K562 (cell line): ENCODE measurements around the gene CYRIA.

ENCODE experiments used
- JUND ChIP-seq, 2 experiments: IDR thresholded peaks; 2 replicates in 1 of 2; 3 replicates in 1 of 2; pipeline ENCODE4 v1.6.1; 2011; ENCODE audit warnings: borderline replicate concordance in 2 of 2, low read depth in 2 of 2, low read length in 2 of 2, improper control_type of control experiment in 1 of 2, missing biosample characterization in 1 of 2, missing genetic modification characterization in 1 of 2, missing genetic modification reagents in 1 of 2
- STAG1 ChIP-seq: sonication (generic); formaldehyde crosslinking; IDR thresholded peaks from 2 replicates; pipeline ENCODE4 v1.5.0; 2020; ENCODE audit warnings: missing genetic modification reagents, borderline replicate concordance
- YY1 ChIP-seq, 3 experiments: IDR thresholded peaks; 2 replicates each; pipeline ENCODE4 v1.6.1; 2011; ENCODE audit warnings: low read length in 2 of 3, mild to moderate bottlenecking in 2 of 3, moderate library complexity in 2 of 3, borderline replicate concordance in 1 of 3, control low read depth in 1 of 3, low read depth in 1 of 3; ENCODE audit not compliant: insufficient read depth in 3 of 3, insufficient replicate concordance in 2 of 3, control insufficient read depth in 1 of 3, insufficient read length in 1 of 3; ENCODE audit errors: extremely low read depth in 1 of 3
- ZNF76 ChIP-seq: fragments of 250-450 bp; sonication (Bioruptor Pico); IDR thresholded peaks from 2 replicates; pipeline ENCODE4 v1.4.0; 2020; ENCODE audit warnings: mild to moderate bottlenecking, moderate library complexity, borderline replicate concordance
- TF ChIP-seq, protein P1 (sequence below): fragments of 450-650 bp; conservative IDR thresholded peaks from 2 replicates; pipeline ENCODE4 v1.6.1; 2016; ENCODE audit warnings: missing genetic modification characterization, low read depth, mild to moderate bottlenecking, control low read depth, missing compliant biosample characterization
- TF ChIP-seq, protein P2 (sequence below), 3 experiments: IDR thresholded peaks in 2 of 3; conservative IDR thresholded peaks in 1 of 3; 2 replicates each; pipeline ENCODE4 v1.5.1; 2011 to 2012; ENCODE audit warnings: low read length in 3 of 3, mild to moderate bottlenecking in 3 of 3, control low read depth in 2 of 3, improper control_type of control experiment in 1 of 3, inconsistent platforms in 1 of 3, low read depth in 1 of 3, mixed read lengths in 1 of 3, moderate library complexity in 1 of 3; ENCODE audit not compliant: insufficient read depth in 2 of 3
- TF ChIP-seq, protein P3 (sequence below): fragments of 450-650 bp; IDR thresholded peaks from 2 replicates; pipeline ENCODE4 v1.6.1; 2016; ENCODE audit warnings: missing biosample characterization, missing genetic modification characterization

DNA sequence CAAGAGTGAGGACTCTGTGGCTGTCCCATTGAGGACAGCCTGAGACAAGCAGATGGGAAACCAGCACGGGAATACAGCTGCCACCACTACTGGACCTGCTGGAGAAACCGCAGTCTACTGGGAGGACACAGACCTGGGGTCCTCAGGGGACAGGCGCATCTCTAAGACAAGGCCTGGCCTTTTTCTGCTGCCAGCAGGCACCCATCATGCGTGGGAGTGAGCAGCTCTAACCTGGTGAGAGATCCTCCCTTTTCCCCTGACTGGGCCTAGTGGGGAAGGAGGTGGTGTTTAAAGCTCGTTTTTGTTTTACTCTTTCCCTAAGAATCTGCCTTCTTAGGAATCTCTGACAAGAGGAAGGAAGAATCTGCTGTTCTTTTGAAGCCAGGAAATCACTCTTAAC lies 36.6 kb downstream of the CYRIA start:
- TF ChIP-seq, protein P1, sequence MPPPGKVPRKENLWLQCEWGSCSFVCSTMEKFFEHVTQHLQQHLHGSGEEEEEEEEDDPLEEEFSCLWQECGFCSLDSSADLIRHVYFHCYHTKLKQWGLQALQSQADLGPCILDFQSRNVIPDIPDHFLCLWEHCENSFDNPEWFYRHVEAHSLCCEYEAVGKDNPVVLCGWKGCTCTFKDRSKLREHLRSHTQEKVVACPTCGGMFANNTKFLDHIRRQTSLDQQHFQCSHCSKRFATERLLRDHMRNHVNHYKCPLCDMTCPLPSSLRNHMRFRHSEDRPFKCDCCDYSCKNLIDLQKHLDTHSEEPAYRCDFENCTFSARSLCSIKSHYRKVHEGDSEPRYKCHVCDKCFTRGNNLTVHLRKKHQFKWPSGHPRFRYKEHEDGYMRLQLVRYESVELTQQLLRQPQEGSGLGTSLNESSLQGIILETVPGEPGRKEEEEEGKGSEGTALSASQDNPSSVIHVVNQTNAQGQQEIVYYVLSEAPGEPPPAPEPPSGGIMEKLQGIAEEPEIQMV = no peak
- TF ChIP-seq ZNF76 (no peak), YY1 (IDR thresholded peaks at IDR 0.05; ENCODE audit: borderline replicate concordance in 1 of 3, control insufficient read depth in 1 of 3, extremely low read depth in 1 of 3, insufficient read depth in 3 of 3, insufficient read length in 1 of 3, insufficient replicate concordance in 2 of 3, low read depth in 1 of 3, low read length in 2 of 3) (no peak), STAG1 (no peak), JUND (IDR thresholded peaks at IDR 0.05; ENCODE audit: borderline replicate concordance, low read depth, low read length) (no peak), JUND (tag; IDR thresholded peaks at IDR 0.05; ENCODE audit: borderline replicate concordance, low read depth, low read length) (no peak)
- TF ChIP-seq, protein P2, sequence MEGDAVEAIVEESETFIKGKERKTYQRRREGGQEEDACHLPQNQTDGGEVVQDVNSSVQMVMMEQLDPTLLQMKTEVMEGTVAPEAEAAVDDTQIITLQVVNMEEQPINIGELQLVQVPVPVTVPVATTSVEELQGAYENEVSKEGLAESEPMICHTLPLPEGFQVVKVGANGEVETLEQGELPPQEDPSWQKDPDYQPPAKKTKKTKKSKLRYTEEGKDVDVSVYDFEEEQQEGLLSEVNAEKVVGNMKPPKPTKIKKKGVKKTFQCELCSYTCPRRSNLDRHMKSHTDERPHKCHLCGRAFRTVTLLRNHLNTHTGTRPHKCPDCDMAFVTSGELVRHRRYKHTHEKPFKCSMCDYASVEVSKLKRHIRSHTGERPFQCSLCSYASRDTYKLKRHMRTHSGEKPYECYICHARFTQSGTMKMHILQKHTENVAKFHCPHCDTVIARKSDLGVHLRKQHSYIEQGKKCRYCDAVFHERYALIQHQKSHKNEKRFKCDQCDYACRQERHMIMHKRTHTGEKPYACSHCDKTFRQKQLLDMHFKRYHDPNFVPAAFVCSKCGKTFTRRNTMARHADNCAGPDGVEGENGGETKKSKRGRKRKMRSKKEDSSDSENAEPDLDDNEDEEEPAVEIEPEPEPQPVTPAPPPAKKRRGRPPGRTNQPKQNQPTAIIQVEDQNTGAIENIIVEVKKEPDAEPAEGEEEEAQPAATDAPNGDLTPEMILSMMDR (IDR thresholded peaks at IDR 0.05 in 2 of 3, conservative IDR thresholded peaks at IDR 0.05 in 1 of 3; ENCODE audit: insufficient read depth in 2 of 3, low read depth in 1 of 3, low read length in 3 of 3) = no peak
- TF ChIP-seq, protein P3, sequence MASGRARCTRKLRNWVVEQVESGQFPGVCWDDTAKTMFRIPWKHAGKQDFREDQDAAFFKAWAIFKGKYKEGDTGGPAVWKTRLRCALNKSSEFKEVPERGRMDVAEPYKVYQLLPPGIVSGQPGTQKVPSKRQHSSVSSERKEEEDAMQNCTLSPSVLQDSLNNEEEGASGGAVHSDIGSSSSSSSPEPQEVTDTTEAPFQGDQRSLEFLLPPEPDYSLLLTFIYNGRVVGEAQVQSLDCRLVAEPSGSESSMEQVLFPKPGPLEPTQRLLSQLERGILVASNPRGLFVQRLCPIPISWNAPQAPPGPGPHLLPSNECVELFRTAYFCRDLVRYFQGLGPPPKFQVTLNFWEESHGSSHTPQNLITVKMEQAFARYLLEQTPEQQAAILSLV = no peak
